Caco-2 (cell line): Measurements from ENCODE around the gene MPHOSPH6. TPM values are rescaled to one million over a fixed set of nuclear protein-coding genes. Genes with fewer than 3 reads are reported as not detected.

Source experiments
- BruUV-seq: library from RNA; stranded (reverse); fragments of 400-500 nt; replicated peaks from 2 replicates; lab custom pipeline; 2021; lab: Mats Ljungman, UMichigan
- CTCF ChIA-PET: fragments of 300-600 bp; sonication (Branson Sonifier 250); formaldehyde crosslinking; loops from one replicate; lab custom pipeline; 2022; ENCODE audit warnings: antibody characterized with exemption; lab: Charles Lee
- POLR2A ChIA-PET: fragments of 300-600 bp; sonication (Branson Sonifier 250); formaldehyde crosslinking; loops from one replicate; lab custom pipeline; 2022; ENCODE audit warnings: antibody characterized with exemption; lab: Charles Lee
- DNase-seq, 2 experiments: peaks; one replicate each; pipeline versions ENCODE4 v3.0.0 to v3.0.0-alpha.2; 2020 to 2022
- H3K27me3 ChIP-seq: replicated peaks from 2 replicates; pipeline ENCODE4 v1.6.0; 2011; ENCODE audit warnings: low read length; ENCODE audit not compliant: control insufficient read depth, insufficient read depth
- H3K36me3 ChIP-seq: 2 replicates; pipeline ENCODE4 v1.5.1; 2011; ENCODE audit warnings: low read length; ENCODE audit not compliant: control insufficient read depth, insufficient read depth
- H3K4me1 ChIP-seq: fragments of 250-450 bp; sonication (Bioruptor Pico); 2 replicates; pipeline ENCODE4 v1.5.1; 2020; ENCODE audit warnings: mild to moderate bottlenecking
- H3K4me3 ChIP-seq: 2 replicates; pipeline ENCODE4 v1.5.1; 2011; ENCODE audit warnings: low read depth, mild to moderate bottlenecking, control low read depth, low read length
- H3K9me3 ChIP-seq: fragments of 250-450 bp; sonication (Bioruptor Pico); 2 replicates; pipeline ENCODE4 v1.5.1; 2020; ENCODE audit warnings: mild to moderate bottlenecking, moderate library complexity
- H3K27ac Mint-ChIP-seq: one replicate; pipeline ENCODE4 v1.8.0; 2022; ENCODE audit warnings: mixed read lengths; ENCODE audit not compliant: unreplicated experiment
- H3K27me3 Mint-ChIP-seq: one replicate; pipeline ENCODE4 v1.8.0; 2022; ENCODE audit warnings: mixed read lengths; ENCODE audit not compliant: insufficient read depth, unreplicated experiment
- H3K36me3 Mint-ChIP-seq: one replicate; pipeline ENCODE4 v1.8.0; 2022; ENCODE audit warnings: mild to moderate bottlenecking, mixed read lengths; ENCODE audit not compliant: insufficient read depth, unreplicated experiment
- H3K4me1 Mint-ChIP-seq: one replicate; pipeline ENCODE4 v1.8.0; 2022; ENCODE audit warnings: low read depth, mixed read lengths; ENCODE audit not compliant: unreplicated experiment
- H3K4me3 Mint-ChIP-seq: one replicate; pipeline ENCODE4 v1.8.0; 2022; ENCODE audit warnings: mild to moderate bottlenecking, moderate library complexity, mixed read lengths; ENCODE audit not compliant: unreplicated experiment
- H3K9me3 Mint-ChIP-seq: one replicate; pipeline ENCODE4 v1.8.0; 2022; ENCODE audit warnings: mixed read lengths; ENCODE audit not compliant: unreplicated experiment
- intact Hi-C: fragments of 100-400 bp; cut with micrococcal nuclease; formaldehyde crosslinking; loops from one replicate; pipeline ENCODE4 v1.10.0; 2022; ENCODE audit not compliant: unreplicated experiment
- total RNA-seq: library from RNA; stranded (reverse); gene quantifications from 2 replicates; pipeline ENCODE4 v1.2.3, GENCODE V29; 2022
- TF ChIP-seq, protein P1 (sequence below), 2 experiments: fragments of 200-600 bp in 1 of 2; IDR thresholded peaks; 1 replicate in 1 of 2; 2 replicates in 1 of 2; pipeline versions ENCODE4 v1.5.1 to v1.8.0; 2011 to 2022; ENCODE audit warnings: antibody characterized with exemption in 1 of 2, control low read depth in 1 of 2, inconsistent platforms in 1 of 2, low read depth in 1 of 2, low read length in 1 of 2, mild to moderate bottlenecking in 1 of 2, moderate library complexity in 1 of 2; ENCODE audit not compliant: insufficient read depth in 1 of 2, severe bottlenecking in 1 of 2, unreplicated experiment in 1 of 2

The MPHOSPH6 gene
- total RNA-seq, 1 experiment from 2014 or later = 41.9 TPM

DNA sequence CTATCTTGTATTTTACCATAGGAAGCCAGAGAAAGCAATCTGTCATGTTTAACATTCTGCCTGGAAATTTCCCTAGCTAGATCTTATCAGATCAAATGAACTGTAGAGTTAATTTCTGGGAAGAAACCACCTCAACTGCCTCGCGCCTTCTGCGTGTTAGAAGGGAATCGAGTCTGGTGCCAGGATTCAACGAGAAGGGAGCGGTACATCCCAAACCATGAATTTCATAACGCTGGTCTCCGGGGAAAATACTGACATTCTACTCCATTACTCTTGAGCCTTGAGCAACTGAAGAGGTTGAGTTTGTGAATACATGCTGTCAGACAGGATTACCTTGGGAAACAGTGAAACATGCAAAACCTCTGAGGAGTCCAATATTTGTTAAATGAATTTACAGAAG lies 35.2 kb downstream of the MPHOSPH6 start:
- no peak overlapping the region for H3K27ac Mint-ChIP-seq
- no peaks in the 10 kb centered on the region for H3K27me3 Mint-ChIP-seq
- TF ChIP-seq, protein P1, sequence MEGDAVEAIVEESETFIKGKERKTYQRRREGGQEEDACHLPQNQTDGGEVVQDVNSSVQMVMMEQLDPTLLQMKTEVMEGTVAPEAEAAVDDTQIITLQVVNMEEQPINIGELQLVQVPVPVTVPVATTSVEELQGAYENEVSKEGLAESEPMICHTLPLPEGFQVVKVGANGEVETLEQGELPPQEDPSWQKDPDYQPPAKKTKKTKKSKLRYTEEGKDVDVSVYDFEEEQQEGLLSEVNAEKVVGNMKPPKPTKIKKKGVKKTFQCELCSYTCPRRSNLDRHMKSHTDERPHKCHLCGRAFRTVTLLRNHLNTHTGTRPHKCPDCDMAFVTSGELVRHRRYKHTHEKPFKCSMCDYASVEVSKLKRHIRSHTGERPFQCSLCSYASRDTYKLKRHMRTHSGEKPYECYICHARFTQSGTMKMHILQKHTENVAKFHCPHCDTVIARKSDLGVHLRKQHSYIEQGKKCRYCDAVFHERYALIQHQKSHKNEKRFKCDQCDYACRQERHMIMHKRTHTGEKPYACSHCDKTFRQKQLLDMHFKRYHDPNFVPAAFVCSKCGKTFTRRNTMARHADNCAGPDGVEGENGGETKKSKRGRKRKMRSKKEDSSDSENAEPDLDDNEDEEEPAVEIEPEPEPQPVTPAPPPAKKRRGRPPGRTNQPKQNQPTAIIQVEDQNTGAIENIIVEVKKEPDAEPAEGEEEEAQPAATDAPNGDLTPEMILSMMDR (IDR thresholded peaks at IDR 0.05; ENCODE audit: insufficient read depth in 1 of 2, low read depth in 1 of 2, low read length in 1 of 2, severe bottlenecking in 1 of 2, unreplicated experiment in 1 of 2) = no peak
- no peaks in the 10 kb centered on the region for H3K9me3 ChIP-seq
- intact Hi-C loops = no loop called here
- H3K9me3 Mint-ChIP-seq = no peaks in the 10 kb centered on the region
- no peaks in the 10 kb centered on the region for H3K4me1 Mint-ChIP-seq
- no peaks in the 10 kb centered on the region for H3K27me3 ChIP-seq
- POLR2A ChIA-PET = no interaction called here
- CTCF ChIA-PET = no interaction called here
- H3K4me3 ChIP-seq = no peak overlapping the region
- peaks cover 9% of the 10 kb centered on the region for H3K36me3 Mint-ChIP-seq
- H3K4me3 Mint-ChIP-seq = no peak overlapping the region
- no peaks in the 10 kb centered on the region for H3K4me1 ChIP-seq
- H3K36me3 ChIP-seq = no peaks in the 10 kb centered on the region; the same call in 1 of the 2 replicates
- no TSS peak for BruUV-seq
- DNase-seq = no peak

DNA sequence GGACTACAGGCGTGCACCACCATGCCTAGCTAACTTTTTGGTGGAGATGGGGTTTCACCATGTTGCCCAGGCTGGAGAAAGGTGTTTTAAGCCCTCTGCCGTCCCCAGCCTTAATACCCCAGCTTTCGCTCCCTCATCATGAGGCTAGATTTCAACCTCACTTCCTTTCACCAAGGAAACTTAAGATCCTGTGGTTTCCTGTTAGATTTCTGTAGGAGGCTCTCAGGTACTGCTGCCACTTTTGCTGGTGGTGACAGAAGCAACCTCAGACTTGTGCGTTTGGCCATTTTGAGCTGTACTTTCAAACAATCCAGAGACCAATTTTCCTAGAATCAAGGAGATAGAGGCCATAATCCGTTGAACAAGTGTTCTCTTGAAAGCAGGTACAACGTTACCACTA lies 36.2 kb downstream of the MPHOSPH6 start:
- POLR2A ChIA-PET = no interaction called here
- Histone ChIP-seq H3K9me3 (no peaks in the 10 kb centered on the region), H3K4me3 (no peak overlapping the region), H3K36me3 (no peaks in the 10 kb centered on the region), H3K27me3 (no peaks in the 10 kb centered on the region), H3K4me1 (no peaks in the 10 kb centered on the region)
- no peaks in the 10 kb centered on the region for H3K9me3 Mint-ChIP-seq
- TF ChIP-seq, protein P1 (IDR thresholded peaks at IDR 0.05; ENCODE audit: insufficient read depth in 1 of 2, low read depth in 1 of 2, low read length in 1 of 2, severe bottlenecking in 1 of 2, unreplicated experiment in 1 of 2) = no peak
- no TSS peak for BruUV-seq
- peaks cover 3% of the 10 kb centered on the region for H3K36me3 Mint-ChIP-seq
- H3K4me3 Mint-ChIP-seq = no peak overlapping the region
- intact Hi-C loops = no loop called here
- DNase-seq = no peak
- no peak overlapping the region for H3K27ac Mint-ChIP-seq
- CTCF ChIA-PET = no interaction called here
- H3K4me1 Mint-ChIP-seq = no peaks in the 10 kb centered on the region
- H3K27me3 Mint-ChIP-seq = no peaks in the 10 kb centered on the region

DNA sequence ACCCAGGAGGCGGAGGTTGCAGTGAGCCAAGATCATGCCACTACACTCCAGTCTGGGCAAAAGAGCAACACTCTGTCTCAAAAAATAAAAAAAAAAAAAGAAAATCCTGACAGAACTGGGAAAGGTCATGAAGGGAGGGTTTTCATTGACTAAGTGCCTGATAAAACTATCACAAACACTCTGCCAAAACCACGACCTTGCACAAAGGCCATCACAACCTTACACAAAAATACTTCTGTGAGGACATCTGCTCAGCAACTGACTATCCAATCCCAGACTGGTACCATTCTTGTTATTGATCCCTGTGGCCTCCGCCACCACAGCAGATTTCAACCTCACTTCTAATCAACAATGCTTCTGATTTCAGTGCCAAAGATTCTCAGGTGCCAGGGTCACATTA lies 40.1 kb downstream of the MPHOSPH6 start:
- Histone ChIP-seq H3K9me3 (no peaks in the 10 kb centered on the region), H3K4me1 (no peaks in the 10 kb centered on the region), H3K4me3 (no peak overlapping the region), H3K27me3 (no peaks in the 10 kb centered on the region), H3K36me3 (no peaks in the 10 kb centered on the region)
- Mint-ChIP-seq H3K4me3 (no peak overlapping the region), H3K27me3 (no peaks in the 10 kb centered on the region), H3K9me3 (no peaks in the 10 kb centered on the region), H3K36me3 (no peaks in the 10 kb centered on the region), H3K27ac (no peak overlapping the region), H3K4me1 (no peaks in the 10 kb centered on the region)
- ChIA-PET POLR2A (no interaction called here), CTCF (no interaction called here)
- TF ChIP-seq, protein P1 (IDR thresholded peaks at IDR 0.05; ENCODE audit: insufficient read depth in 1 of 2, low read depth in 1 of 2, low read length in 1 of 2, severe bottlenecking in 1 of 2, unreplicated experiment in 1 of 2) = no peak
- no TSS peak for BruUV-seq
- intact Hi-C loops = no loop called here
- DNase-seq = no peak
